HG03108 (cell line): ENCODE results near the gene ZNF335.
"Not testable (repeated sequence)": the region's sequence is repeated elsewhere in the genome, so short reads cannot be mapped to it uniquely, and the experiment has no call there.

Experiments used
- ATAC-seq: cut with Tn5 transposase; IDR thresholded peaks from one replicate; pipeline ENCODE4 v1.9.1; 2021; ENCODE audit warnings: moderate library complexity; ENCODE audit not compliant: unreplicated experiment

Gene ZNF335

DNA sequence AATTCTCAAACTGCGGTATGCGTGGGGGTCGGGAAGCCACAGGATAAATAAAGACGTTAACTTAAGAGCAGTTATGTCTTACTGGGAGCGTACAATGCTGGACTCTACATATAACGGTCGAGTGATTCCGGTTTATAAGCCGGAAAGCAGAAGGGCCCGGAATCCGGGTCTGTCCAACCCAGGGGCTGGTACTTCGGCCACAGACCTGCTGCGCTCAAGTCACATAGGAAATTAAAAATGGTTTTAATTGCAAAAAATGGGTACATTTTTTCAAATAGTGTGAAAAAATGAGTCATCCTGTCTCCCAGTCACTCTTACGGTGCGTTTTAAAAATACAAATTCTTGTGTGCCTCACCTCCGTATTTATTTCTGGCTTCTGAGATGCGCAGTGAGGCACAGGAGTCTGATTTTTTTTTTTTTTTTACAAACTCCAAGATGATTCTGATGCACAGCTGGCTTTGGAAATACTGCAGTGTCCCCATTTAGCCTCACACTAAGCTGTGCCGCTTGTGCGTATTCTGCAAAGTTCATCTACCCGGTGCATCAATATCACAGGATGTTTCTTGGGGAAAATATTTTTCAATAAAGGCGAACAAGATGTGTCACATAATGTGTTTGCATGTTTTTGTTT is 36.5 kb downstream of the ZNF335 start:
- peak; percentile 3 for ATAC-seq

DNA sequence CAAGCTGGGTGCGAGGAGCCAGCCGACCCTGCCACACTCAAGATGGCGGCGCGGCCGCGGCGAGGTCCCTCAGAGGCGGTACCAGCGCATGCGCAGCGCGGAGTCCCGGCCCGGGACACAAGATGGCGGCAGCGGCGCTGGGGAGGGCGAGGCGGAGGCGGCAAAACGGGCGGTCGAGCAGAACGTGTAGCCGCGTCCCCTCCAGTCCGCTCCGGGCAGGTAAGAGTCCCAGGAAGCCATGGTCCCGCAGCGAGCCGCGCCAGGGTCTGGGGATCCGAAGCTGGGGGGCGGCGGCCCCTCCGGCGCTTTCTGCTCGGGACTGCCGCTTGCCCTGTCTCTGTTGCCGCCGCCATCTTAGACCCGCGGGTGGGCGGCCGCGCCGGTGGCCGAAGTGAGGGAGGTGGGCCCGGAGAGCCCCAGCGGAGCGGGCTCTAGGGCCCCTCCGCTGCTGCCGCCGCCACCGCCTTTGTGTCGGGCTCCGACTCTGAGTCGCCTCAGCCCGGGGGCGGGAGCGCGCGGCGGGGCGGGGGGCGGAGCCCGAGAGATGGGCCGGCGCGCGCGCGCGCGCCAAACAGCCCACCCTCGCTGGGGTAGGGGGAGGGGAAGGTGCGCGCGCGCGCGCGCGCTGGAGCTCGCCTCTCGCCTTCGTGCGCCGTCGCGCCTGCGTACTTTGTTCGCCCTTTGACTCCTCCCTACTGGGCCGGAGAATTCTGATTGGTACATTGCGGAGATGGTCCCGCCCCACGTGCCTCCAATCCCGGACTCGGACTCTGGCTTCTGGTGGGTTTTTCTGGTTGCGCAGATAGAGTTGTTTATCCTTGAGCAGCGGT is 37.2 kb downstream of the ZNF335 start, which contains the start of gene PCIF1:
Gene PCIF1 (plus strand): TSS at position 98 of the 830 bp plus-strand sequence. CDS start 4,317 bp downstream, outside the sequence.
- peak; percentile 77 for ATAC-seq

DNA sequence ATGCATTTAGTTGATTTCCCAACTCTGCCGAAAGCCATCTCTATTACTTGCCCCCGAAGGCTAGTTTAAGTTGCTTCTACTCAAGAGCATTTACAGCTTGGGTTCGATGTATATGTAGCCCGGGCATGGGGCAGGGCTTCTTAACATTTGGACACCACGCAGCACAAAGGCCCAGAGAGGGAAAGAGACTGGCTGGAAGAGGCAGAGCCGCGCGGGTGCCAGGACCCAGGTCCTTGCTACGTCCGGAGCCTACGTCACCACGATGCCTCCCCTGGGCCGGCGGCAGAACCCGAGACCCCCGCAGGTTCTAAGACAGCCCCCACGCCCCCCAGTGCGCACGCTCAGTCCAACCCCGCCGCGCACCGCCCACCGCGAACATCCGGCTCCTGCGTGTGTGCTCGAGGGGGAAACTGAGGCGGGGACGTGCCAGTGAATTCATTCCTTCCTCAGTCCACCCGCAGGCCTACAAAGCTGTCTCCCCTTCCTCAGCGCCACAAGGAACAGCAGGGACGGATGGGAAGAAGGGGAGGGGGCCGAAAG is 37.9 kb downstream of the ZNF335 start:
- peak; percentile 2 for ATAC-seq

DNA sequence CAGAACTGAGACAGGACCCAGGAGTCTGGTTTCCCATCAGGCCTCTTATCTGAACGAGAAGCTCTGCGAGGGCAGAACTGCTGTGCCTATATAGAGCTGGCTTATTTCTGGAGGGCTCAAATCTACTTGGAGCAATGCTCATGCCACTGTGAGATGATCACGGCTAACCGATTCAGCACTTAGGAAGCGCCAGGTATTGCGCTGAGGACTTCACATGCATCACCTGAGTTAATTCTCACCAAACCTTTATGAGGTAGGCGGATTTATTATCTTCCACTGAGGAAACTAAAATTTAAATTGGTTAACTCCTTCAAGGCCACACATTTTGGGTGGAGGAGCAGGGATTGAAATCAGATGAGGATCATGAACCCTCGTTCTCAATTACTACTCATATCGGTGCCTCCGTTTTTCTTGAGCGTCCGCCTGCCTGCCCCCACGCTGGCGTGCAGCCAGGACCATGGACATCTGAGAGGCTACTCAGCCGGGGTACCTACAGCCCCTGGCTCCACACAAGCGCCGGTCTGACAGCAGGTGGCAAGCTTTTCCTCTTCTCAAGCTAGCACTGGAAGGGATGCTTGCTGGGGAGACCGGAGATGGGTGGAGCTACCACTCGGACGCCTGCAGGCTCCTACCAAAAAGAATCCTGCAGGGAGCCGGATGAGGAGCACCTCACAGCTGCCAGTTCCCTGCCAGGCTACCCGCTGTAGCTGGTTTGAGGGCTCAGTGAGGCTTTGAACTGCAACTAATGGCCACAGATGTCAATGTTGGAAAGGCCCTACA is 38.5 kb downstream of the ZNF335 start:
- peak; percentile 34 for ATAC-seq

DNA sequence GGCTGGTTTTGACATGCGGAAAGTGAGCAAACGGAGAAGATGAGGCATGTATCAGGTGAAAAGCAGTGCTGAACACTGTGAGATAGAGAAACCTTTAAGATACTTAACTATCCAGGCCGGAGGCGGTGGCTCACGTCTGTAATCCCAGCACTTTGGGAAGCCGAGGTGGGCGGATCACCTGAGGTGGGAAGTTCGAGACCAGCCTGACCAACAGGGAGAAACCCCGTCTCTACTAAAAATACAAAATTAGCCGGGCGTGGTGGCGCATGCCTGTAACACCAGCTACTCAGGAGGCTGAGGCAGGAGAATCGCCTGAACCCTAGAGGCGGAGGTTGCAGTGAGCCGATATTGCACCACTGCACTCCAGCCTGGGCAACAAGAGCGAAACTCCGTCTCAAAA is 40.3 kb downstream of the ZNF335 start:
- not testable (repeated sequence) for ATAC-seq

DNA sequence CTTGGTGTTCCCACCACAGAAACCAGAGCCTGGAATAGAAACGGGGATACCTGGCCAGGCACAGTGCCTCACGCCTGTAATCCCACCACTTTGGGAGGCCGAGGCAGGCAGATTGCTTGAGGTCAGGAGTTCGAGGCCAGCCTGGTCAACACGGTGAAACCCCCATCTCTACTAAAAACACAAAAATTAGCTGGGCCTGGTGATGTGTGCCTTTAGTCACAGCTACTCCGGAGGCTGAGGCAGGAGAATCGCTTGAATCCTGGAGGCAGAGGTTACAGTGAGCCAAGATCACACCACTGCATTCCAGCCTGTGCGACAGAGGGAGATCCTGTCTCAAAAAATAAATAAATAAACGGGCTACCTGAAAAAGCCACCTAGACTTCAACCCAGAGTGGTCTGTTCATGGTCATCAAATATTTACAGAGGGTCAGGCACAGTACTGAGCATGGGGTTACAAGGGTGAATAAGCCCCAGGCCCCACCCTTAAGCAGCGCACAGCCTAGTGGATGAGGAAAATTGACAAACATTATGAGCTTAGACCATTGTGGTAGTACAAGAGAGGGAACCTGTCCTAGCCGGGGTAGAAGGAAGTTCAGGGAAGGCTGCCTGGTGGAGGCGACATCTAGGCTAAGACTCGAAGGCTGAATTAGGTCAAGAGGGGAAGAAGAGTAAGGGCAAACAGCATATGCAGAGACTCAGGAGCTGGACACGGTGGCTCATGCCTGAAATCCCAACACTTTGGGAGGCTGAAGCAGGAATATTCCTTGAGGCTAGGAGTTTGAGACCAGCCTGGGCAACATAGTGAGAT is 44.7 kb downstream of the ZNF335 start:
- ATAC-seq: no peak

DNA sequence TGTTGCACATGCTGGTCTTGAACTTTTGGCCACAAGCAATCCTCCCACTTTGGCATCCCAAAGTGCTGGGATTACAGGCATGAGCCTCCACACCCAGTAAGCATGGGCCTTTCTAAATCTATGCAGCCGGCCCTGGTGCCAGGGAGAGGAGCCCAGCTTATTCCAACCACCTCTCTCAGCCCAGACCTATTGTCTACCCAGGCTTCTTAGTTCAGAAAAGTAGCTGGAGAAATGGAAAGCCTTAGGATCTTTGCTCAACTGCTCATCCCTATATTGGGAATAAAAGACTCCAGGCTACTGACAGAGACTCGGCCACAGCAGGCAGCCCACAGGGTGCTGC is 45.3 kb downstream of the ZNF335 start:
- no peak for ATAC-seq

DNA sequence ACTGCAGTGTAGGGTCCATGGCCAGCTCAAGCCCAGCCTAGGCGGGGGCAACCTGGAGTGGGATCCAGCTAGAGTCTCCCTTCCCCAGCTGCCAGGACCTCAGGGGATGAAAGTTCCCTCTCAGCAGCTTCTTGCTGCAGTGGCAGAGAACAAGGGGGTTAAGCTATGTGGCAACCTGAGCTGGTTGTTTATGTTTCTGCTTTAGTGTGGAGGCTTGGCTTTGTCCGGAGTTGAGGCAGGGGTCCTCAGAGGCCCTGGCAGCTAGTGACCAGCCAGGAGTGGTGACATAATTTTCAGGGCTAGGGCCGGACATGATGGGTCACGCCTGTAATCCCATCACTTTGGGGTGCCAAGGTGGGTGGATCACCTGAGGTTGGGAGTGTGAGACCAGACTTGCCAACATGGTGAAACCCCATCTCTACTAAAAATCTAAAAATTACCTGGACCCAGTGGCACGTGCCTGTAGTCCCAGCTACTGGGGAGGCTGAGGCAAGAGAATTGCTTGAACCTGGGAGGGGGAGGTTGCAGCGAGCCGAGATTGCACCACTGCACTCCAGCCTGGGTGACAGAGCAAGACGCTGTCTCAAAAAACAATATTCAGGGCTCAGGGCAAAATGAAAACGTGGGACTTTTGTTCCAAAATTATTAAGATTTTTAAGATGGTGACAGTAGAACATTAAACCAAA is 46.0 kb downstream of the ZNF335 start:
- ATAC-seq: no peak

DNA sequence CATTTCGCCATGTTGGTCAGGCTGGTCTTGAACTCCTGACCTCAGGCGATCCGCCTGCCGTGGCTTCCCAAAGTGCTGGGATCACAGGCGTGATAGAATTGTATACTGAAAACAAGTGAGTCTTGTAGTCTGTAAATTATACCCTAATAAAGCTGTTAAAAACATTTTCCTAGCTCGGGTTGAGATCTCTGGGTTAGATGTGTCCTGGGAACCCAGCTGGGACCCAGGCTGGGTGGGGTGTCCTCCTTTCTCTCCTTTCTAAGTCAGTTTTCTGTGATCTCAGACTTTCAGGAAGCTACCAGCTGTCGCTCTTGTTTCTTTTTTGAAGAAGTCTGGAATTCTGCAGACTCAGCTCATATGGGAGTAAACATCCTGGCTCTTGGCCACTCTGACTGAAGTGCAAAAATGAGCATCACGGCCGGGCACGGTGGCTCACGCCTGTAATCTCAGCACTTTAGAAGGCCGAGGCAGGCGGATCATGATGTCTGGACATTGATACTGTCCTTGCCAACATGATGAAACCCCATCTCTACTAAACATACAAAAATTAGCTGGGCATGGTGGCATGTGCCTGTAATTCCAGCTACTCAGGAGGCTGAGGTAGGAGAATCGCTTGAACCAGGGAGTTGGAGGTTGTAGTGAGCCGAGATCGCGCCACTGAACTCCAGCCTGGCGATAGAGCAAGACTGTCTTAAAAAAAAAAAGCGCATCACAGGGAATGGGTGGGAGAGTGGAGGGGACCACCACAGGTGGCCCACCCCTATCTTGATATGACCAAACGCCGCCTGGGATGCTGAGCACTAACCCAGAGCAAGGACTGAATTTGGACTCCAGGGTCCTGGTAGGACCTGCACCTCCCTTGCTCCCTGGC is 47.4 kb downstream of the ZNF335 start:
- no peak for ATAC-seq

DNA sequence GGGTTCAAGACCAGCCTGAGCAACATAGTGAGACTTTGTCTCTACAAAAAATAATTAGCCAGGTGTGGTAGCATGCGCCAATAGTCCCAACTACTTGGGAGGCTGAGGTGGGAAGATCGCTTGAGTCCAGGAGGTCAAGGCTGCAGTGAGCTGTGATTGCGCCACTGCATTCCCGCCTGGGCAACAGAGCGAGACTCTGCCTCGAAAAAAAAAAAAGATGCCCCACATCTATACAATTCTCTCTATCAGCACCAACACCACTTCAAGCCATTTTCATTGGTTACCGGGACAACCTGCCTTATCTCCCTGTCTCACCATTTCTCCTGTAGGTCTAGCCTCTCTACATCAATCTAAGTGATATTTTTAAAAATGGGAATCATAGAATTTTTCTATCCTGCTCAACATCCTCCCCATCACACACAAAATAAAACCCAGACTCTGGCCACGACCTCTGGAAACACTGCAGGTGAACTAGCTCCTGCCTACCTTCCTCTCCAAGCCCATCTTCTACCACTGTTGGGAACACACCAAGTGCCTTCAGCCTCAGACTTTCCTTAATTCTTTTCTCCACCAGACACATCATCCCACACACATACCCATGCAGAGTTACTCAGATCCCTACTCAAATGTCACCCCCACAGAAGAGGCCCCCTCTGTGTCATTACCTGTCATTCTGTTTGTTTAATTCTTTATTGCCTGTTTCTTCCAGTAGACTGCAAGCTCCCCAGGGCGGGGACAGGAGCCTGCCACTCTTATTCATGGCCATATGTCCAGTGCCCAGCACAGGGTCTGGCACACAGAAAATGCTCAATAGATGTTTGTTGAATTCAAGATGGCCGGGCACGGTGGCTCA is 50.4 kb downstream of the ZNF335 start:
- ATAC-seq: no peak

DNA sequence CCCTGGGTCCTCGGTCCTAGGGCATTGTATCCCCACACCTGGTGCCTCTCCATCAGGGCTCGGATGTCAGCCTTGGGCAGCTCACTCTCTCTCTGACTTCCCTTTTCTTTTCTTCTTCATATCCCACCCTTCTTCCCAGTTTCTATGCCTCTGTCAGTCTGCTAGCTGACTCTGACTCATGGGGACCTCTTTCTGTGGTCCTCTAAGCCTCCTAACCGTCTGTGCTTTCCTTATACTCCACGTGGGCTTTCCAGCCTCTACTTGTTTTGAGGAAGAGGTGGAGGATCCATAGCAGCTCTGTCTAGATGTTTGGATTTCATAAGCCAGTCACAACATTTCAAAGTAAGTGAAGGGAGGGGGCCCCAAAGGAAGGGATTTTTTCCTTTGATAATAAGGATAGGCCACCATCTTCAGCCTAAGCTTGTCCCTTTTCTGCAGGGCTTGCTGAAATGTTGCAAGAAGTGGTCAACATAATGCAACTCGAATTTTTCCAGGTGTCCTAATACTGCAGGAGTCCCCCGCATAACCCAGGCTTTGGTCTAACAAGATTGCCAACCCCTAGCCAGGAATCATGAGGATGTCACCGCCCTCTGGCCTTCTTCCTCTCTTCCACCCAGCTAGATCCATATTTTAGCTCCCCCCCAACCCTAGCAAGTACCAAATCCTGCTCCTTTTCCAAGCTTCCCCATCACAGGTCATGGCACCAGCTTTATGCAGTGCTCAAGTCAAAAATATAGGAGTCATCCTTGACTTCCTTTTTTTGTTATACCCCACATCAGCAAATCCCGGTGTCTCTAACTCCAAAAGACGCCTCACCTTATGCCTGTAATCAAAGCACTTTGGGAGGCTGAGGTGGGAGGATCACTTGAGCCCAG is 51.3 kb downstream of the ZNF335 start:
- ATAC-seq: no peak

DNA sequence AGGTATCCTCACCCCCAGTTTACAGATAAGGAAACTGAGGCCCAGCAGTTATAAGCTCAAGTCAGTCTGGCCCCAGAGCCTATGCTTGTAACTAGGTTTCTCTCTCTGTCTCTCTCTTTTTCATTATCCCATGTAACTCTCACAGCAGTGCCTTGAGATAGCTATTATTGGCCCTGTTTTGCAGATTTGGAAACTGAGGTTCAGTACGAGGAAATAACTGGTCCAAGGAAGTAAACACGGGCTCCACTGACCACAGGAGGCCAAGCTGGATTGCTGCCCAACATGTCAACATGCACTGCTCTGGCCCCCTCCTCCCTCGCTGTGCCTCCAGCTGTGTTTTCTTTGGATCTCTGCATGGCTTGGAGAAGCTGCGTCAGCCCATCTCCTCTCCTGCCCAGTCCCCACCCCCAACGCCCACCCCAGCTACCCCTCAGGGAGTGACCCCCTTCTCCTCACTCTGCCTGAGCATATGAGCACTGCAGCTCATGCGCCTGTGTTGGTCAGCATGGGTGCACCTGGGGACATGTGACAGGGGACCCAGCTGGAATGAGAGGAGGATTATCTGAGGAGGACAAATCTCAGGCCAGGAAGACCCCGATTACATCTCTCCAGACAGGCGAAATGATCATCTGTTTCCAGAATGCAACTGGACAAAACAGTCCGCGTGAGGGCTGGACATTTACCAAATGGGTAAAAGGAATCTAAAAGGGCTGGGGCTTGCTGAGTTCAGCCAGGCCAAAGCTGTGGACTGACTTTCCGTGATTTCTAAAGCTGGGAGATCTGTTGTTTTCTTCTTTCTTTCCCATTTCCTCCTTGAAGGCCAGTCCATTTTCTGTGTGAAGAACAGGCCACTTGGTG is 52.2 kb downstream of the ZNF335 start:
- ATAC-seq: no peak

DNA sequence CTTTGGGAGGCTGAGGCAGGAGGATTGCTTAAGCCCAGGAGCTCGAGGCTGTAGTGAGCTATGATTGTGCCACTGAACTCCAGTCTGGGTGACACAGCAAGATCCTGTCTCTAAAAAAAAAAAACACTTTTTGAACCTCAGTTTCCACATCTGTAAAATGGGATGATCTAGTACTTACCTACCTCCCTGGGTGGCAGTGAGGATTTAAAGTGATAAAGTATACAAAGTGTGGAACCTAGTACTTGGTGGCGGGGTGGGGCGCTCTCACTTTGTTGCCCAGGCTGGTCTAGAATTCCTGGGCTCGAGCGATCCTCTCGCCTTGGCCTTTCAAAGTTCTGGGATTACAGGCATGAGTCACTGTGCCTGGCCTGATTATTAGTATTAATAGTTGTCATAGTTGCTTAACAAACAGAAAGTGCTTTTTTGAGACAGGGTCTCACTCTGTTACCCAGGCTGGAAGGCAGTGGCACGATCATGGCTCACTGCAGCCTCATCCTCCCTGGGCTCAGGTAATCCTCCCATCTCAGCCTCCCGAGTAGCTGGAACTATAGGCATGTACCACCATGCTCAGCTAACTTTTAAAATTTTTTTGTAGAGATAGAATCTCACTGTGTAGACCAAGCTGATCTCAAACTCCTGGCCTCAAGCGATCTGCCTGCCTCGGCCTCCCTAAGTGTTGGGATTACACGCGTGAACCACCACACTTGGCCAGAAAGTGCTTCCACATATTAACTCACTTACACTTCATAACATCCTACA is 53.0 kb downstream of the ZNF335 start:
- ATAC-seq: no peak

DNA sequence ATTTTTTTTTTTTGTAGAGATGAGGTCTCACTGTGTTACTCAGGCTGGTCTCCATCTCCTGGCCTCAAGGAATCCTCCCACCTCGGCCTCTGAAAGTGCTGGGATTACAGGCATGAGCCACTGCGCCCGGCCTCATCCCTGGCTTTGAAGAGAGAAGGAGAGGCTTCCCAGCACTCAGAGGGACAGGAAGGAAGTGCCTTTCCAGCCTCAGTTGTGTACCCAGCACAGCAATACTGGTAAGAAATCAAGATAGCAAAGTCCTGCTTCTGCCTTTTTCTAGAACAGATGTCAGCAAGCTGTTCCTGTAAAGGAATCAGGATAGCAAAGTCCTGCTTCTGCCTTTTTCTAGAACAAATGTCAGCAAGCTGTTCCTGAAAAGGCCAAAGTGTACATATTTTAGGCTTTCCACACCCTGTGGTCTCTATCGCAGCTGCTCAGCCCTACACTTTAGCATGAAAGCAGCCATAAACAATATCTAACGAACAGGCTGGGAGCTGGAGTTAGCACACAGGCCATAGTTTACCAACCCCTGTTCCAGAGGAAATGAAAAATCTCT is 53.7 kb downstream of the ZNF335 start:
- ATAC-seq: no peak

DNA sequence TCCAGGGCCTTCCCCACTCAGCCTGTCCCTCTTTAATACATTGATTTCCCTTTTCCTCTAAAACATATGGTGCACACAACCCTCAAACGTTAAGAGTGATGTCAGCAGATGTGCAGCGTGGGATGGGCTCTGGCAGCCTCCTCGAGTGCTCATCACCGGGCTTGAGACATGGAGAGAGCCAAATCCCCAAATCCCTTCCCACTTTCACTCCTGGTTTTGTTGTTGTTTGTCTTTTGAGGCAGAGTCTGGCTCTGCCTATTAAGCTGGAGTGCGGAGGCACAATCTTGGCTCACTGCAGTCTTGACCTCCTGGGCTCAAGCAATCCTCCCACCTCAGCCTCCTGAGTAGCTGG is 54.2 kb downstream of the ZNF335 start:
- ATAC-seq: no peak
